Spinal cord (tissue), 10 donors: Measurements from ENCODE around the gene MYL5. TPM values are rescaled to one million over a fixed set of nuclear protein-coding genes. Genes with fewer than 3 reads are reported as not detected.

Experiments used
- DNase-seq, 6 donors: peaks; one replicate each; pipeline versions ENCODE4 v3.0.0 to v3.0.0-alpha.2; 2013 to 2015; ENCODE audit warnings: low spot score in 6 of 6, low read depth in 4 of 6
- H3K27ac ChIP-seq: one replicate; pipeline ENCODE4 v1.5.1; 2013; ENCODE audit warnings: low read depth, low read length, control low read depth
- H3K27me3 ChIP-seq: one replicate; pipeline ENCODE4 v1.6.1; 2013; ENCODE audit warnings: low read length; ENCODE audit not compliant: control insufficient read depth, insufficient read depth
- H3K36me3 ChIP-seq: one replicate; pipeline ENCODE4 v1.6.1; 2013; ENCODE audit warnings: low read length; ENCODE audit not compliant: control insufficient read depth, insufficient read depth
- H3K4me1 ChIP-seq: one replicate; pipeline ENCODE4 v1.6.1; 2013; ENCODE audit warnings: low read length; ENCODE audit not compliant: control insufficient read depth, insufficient read depth
- H3K4me3 ChIP-seq: one replicate; pipeline ENCODE4 v1.5.1; 2013; ENCODE audit warnings: low read depth, low read length, control low read depth
- H3K9me3 ChIP-seq: one replicate; pipeline ENCODE4 v1.6.1; 2013; ENCODE audit warnings: low read length; ENCODE audit not compliant: control insufficient read depth, insufficient read depth
- WGBS: methylation state at CpG from one replicate; pipeline ENCODE4 v1.1.5; 2013; ENCODE audit warnings: missing lambda C conversion rate; ENCODE audit not compliant: insufficient coverage; 5-methylcytosine and 5-hydroxymethylcytosine counted together
- polyA plus RNA-seq, 2 donors: library from polyadenylated mRNA; unstranded; fragments of 120-200 nt; gene quantifications; one replicate each; pipeline ENCODE4 v1.2.1, GENCODE V29; 2013; ENCODE audit not compliant: insufficient read length in 2 of 2
- total RNA-seq, 2 donors: library from RNA; depleted of rRNA in 1 of 2; stranded (reverse); fragments of 120-200 nt in 1 of 2; fragments of >200 nt in 1 of 2; gene quantifications; one replicate each; pipeline versions ENCODE4 v1.2.3 to v1.2.4, GENCODE V29; 2013 to 2014
- donor health status: healthy.

The MYL5 gene
- total and polyA plus RNA-seq, 4 donors: 5.8 to 27.3 (median 18.0) TPM

GRCh38 chr4:684623-685327 is 10.4 kb downstream of the MYL5 start:
- Histone ChIP-seq H3K9me3 (no peaks in the 10 kb centered on the region), H3K27me3 (peaks cover 14% of the 10 kb centered on the region), H3K27ac (no peak overlapping the region), H3K4me1 (peaks cover 46% of the 10 kb centered on the region), H3K36me3 (peaks cover 3% of the 10 kb centered on the region), H3K4me3 (no peak overlapping the region)
- WGBS: 80% methylated on average over 19 of the region's 21 CpGs
- no peak for DNase-seq

- Histone ChIP-seq H3K9me3 (no peaks in the 10 kb centered on the region), H3K27me3 (peaks cover 14% of the 10 kb centered on the region), H3K27ac (no peak overlapping the region), H3K36me3 (peaks cover 3% of the 10 kb centered on the region), H3K4me3 (no peak overlapping the region), H3K4me1 (peaks cover 38% of the 10 kb centered on the region)
- no peak for DNase-seq
- whole genome bisulfite sequencing: 91% methylated on average over 36 of the region's 37 CpGs
Observed at GRCh38 chr4:685679-686412, 11.5 kb downstream of the MYL5 start.

- Histone ChIP-seq H3K27ac (no peak overlapping the region), H3K27me3 (peaks cover 14% of the 10 kb centered on the region), H3K4me3 (no peak overlapping the region), H3K4me1 (peaks cover 34% of the 10 kb centered on the region), H3K36me3 (peaks cover 3% of the 10 kb centered on the region), H3K9me3 (no peaks in the 10 kb centered on the region)
- no peak for DNase-seq
- 91% methylated on average over 31 of the region's 31 CpGs for WGBS
Observed at GRCh38 chr4:686413-687040, 12.2 kb downstream of the MYL5 start.

GRCh38 chr4:687048-687970 is 13.0 kb downstream of the MYL5 start:
- peaks cover 3% of the 10 kb centered on the region for H3K36me3 ChIP-seq
- DNase-seq: no peak
- H3K4me3 ChIP-seq: no peak overlapping the region
- H3K27ac ChIP-seq: no peak overlapping the region
- no peaks in the 10 kb centered on the region for H3K9me3 ChIP-seq
- H3K27me3 ChIP-seq: peaks cover 14% of the 10 kb centered on the region
- 83% methylated on average over 37 of the region's 38 CpGs for WGBS
- H3K4me1 ChIP-seq: peaks cover 31% of the 10 kb centered on the region

GRCh38 chr4:687971-688853 is 13.9 kb downstream of the MYL5 start:
- Histone ChIP-seq H3K36me3 (peaks cover 3% of the 10 kb centered on the region), H3K9me3 (no peaks in the 10 kb centered on the region), H3K27ac (no peak overlapping the region), H3K4me3 (peak overlapping the region; percentile 21), H3K27me3 (peaks cover 14% of the 10 kb centered on the region), H3K4me1 (peaks cover 24% of the 10 kb centered on the region)
- 72% methylated on average over 26 of the region's 26 CpGs for WGBS
- no peak for DNase-seq

- Histone ChIP-seq H3K4me3 (peak within 1 kb of the TSS; percentile 21), H3K36me3 (peaks cover 3% of the 10 kb centered on the region), H3K9me3 (no peaks in the 10 kb centered on the region), H3K4me1 (peaks cover 16% of the 10 kb centered on the region), H3K27ac (no peak within 1 kb of the TSS), H3K27me3 (peaks cover 14% of the 10 kb centered on the region)
- WGBS: 12% methylated on average over 59 of the region's 59 CpGs
- no peak for DNase-seq
Observed at GRCh38 chr4:688854-689681, 14.7 kb downstream of the MYL5 start, which contains the start of gene SLC49A3. TSS of gene SLC49A3 (minus strand) at chr4:689151. CDS start at chr4:689127, 24 bp downstream.

- H3K27ac ChIP-seq: no peak overlapping the region
- H3K36me3 ChIP-seq: peaks cover 3% of the 10 kb centered on the region
- H3K27me3 ChIP-seq: peaks cover 14% of the 10 kb centered on the region
- H3K4me3 ChIP-seq: no peak overlapping the region
- WGBS: 72% methylated on average over 7 of the region's 8 CpGs
- peaks cover 10% of the 10 kb centered on the region for H3K4me1 ChIP-seq
- H3K9me3 ChIP-seq: no peaks in the 10 kb centered on the region
- DNase-seq: no peak
Observed at GRCh38 chr4:689723-690122, 15.4 kb downstream of the MYL5 start.
